ENCODE data around the gene C1QL4. TPM values are rescaled to one million over a fixed set of nuclear protein-coding genes. Genes with fewer than 3 reads are reported as not detected.

C1QL4 gene
- total and polyA plus RNA-seq, 2 of the 8 experiments (the other 6 are each of a cell fraction or from before 2014, with no cell fraction given) = 0.28 to 0.63 TPM

- TF ChIP-seq, protein P1, sequence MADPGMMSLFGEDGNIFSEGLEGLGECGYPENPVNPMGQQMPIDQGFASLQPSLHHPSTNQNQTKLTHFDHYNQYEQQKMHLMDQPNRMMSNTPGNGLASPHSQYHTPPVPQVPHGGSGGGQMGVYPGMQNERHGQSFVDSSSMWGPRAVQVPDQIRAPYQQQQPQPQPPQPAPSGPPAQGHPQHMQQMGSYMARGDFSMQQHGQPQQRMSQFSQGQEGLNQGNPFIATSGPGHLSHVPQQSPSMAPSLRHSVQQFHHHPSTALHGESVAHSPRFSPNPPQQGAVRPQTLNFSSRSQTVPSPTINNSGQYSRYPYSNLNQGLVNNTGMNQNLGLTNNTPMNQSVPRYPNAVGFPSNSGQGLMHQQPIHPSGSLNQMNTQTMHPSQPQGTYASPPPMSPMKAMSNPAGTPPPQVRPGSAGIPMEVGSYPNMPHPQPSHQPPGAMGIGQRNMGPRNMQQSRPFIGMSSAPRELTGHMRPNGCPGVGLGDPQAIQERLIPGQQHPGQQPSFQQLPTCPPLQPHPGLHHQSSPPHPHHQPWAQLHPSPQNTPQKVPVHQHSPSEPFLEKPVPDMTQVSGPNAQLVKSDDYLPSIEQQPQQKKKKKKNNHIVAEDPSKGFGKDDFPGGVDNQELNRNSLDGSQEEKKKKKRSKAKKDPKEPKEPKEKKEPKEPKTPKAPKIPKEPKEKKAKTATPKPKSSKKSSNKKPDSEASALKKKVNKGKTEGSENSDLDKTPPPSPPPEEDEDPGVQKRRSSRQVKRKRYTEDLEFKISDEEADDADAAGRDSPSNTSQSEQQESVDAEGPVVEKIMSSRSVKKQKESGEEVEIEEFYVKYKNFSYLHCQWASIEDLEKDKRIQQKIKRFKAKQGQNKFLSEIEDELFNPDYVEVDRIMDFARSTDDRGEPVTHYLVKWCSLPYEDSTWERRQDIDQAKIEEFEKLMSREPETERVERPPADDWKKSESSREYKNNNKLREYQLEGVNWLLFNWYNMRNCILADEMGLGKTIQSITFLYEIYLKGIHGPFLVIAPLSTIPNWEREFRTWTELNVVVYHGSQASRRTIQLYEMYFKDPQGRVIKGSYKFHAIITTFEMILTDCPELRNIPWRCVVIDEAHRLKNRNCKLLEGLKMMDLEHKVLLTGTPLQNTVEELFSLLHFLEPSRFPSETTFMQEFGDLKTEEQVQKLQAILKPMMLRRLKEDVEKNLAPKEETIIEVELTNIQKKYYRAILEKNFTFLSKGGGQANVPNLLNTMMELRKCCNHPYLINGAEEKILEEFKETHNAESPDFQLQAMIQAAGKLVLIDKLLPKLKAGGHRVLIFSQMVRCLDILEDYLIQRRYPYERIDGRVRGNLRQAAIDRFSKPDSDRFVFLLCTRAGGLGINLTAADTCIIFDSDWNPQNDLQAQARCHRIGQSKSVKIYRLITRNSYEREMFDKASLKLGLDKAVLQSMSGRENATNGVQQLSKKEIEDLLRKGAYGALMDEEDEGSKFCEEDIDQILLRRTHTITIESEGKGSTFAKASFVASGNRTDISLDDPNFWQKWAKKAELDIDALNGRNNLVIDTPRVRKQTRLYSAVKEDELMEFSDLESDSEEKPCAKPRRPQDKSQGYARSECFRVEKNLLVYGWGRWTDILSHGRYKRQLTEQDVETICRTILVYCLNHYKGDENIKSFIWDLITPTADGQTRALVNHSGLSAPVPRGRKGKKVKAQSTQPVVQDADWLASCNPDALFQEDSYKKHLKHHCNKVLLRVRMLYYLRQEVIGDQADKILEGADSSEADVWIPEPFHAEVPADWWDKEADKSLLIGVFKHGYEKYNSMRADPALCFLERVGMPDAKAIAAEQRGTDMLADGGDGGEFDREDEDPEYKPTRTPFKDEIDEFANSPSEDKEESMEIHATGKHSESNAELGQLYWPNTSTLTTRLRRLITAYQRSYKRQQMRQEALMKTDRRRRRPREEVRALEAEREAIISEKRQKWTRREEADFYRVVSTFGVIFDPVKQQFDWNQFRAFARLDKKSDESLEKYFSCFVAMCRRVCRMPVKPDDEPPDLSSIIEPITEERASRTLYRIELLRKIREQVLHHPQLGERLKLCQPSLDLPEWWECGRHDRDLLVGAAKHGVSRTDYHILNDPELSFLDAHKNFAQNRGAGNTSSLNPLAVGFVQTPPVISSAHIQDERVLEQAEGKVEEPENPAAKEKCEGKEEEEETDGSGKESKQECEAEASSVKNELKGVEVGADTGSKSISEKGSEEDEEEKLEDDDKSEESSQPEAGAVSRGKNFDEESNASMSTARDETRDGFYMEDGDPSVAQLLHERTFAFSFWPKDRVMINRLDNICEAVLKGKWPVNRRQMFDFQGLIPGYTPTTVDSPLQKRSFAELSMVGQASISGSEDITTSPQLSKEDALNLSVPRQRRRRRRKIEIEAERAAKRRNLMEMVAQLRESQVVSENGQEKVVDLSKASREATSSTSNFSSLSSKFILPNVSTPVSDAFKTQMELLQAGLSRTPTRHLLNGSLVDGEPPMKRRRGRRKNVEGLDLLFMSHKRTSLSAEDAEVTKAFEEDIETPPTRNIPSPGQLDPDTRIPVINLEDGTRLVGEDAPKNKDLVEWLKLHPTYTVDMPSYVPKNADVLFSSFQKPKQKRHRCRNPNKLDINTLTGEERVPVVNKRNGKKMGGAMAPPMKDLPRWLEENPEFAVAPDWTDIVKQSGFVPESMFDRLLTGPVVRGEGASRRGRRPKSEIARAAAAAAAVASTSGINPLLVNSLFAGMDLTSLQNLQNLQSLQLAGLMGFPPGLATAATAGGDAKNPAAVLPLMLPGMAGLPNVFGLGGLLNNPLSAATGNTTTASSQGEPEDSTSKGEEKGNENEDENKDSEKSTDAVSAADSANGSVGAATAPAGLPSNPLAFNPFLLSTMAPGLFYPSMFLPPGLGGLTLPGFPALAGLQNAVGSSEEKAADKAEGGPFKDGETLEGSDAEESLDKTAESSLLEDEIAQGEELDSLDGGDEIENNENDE (IDR thresholded peaks at IDR 0.05; ENCODE audit: insufficient replicate concordance, low read length) = no peak
- no peak for TF ChIP-seq YY1 (IDR thresholded peaks at IDR 0.05; ENCODE audit: low read depth, low read length)
Measured at GRCh38 chr12:49325606-49326005, 11.4 kb downstream of the C1QL4 start (continued).

Measured in H1 (cell line).